NT2/D1 (cell line): ENCODE results near the gene ANLN.
"Not testable (repeated sequence)": the region's sequence is repeated elsewhere in the genome, so short reads cannot be mapped to it uniquely, and the experiment has no call there.

Experiments used
- DNase-seq: peaks from one replicate; pipeline ENCODE4 v3.0.0-alpha.2; 2011; ENCODE audit warnings: low read depth, low spot score
- H3K27me3 ChIP-seq: 2 replicates; pipeline ENCODE4 v1.6.0; 2011; ENCODE audit warnings: mild to moderate bottlenecking; ENCODE audit not compliant: insufficient read length, insufficient read depth
- H3K36me3 ChIP-seq: 2 replicates; pipeline ENCODE4 v1.6.1; 2011; ENCODE audit warnings: mild to moderate bottlenecking, low read length, mixed read lengths; ENCODE audit not compliant: insufficient read depth, insufficient read length
- H3K4me1 ChIP-seq: 2 replicates; pipeline ENCODE4 v1.5.1; 2011; ENCODE audit not compliant: insufficient read depth, insufficient read length
- H3K4me3 ChIP-seq: 2 replicates; pipeline ENCODE4 v1.5.1; 2011; ENCODE audit warnings: low read depth; ENCODE audit not compliant: insufficient read length
- H3K9ac ChIP-seq: 2 replicates; pipeline ENCODE4 v1.6.0; 2011; ENCODE audit warnings: low read depth; ENCODE audit not compliant: insufficient read length
- H3K9me3 ChIP-seq: 2 replicates; pipeline ENCODE4 v1.5.1; 2011; ENCODE audit warnings: mild to moderate bottlenecking, low read length; ENCODE audit not compliant: insufficient read depth
- SUZ12 ChIP-seq: IDR thresholded peaks from 2 replicates; pipeline ENCODE4 v1.6.1; 2011; ENCODE audit not compliant: insufficient read length, insufficient read depth; ENCODE audit errors: extremely low read depth
- YY1 ChIP-seq: IDR thresholded peaks from 2 replicates; pipeline ENCODE4 v1.6.1; 2011; ENCODE audit not compliant: insufficient read length, insufficient read depth
- ZNF274 ChIP-seq: IDR thresholded peaks from 2 replicates; pipeline ENCODE4 v1.6.1; 2011; ENCODE audit warnings: mild to moderate bottlenecking, low read depth, low read length

Gene ANLN

DNA sequence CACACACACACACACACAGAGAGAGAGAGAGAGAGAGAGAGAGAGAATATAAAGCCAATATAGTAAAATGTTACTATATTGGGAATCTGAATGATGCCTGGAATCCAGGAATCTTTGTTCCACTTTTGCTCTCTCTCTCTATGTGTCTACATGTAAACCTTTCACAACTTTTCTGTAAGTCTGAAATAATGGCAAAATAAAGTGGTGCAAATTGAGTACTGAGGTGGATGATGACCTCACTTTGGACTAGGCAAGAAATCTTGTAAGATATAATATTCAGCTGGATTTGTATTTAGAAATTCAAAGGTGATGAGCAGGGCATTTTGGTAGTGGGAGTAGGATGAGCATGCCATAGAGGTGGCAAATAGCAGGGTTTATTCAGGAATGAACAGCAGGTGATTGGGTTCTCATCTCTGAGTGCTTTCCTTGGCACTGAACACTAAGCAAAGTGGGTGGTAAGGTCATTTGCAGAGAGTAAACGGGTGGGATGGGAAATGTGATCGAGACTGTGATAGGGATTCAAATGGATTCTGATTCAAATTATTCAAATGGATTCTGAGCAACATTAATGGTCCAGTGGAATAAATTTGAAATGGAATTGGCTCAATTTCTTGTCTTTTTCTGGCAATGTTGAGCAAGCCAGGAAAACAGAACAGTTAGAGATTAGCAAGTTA is 9.7 kb upstream of the ANLN start:
- TF ChIP-seq YY1 (no peak), ZNF274 (no peak)
- Histone ChIP-seq H3K4me3 (no peak overlapping the region), H3K36me3 (no peaks in the 10 kb centered on the region), H3K9ac (no peak overlapping the region), H3K27me3 (no peaks in the 10 kb centered on the region), H3K4me1 (no peaks in the 10 kb centered on the region), H3K9me3 (peaks cover 17% of the 10 kb centered on the region)
- DNase-seq: no peak

GRCh38 chr7:36381056-36381455 is 8.6 kb upstream of the ANLN start:
- H3K9me3 ChIP-seq: peaks cover 17% of the 10 kb centered on the region
- no peaks in the 10 kb centered on the region for H3K36me3 ChIP-seq
- DNase-seq: no peak
- H3K27me3 ChIP-seq: no peaks in the 10 kb centered on the region
- no peaks in the 10 kb centered on the region for H3K4me1 ChIP-seq
- H3K4me3 ChIP-seq: no peak overlapping the region
- no peak overlapping the region for H3K9ac ChIP-seq
- TF ChIP-seq SUZ12 (no peak), YY1 (no peak), ZNF274 (no peak)

DNA sequence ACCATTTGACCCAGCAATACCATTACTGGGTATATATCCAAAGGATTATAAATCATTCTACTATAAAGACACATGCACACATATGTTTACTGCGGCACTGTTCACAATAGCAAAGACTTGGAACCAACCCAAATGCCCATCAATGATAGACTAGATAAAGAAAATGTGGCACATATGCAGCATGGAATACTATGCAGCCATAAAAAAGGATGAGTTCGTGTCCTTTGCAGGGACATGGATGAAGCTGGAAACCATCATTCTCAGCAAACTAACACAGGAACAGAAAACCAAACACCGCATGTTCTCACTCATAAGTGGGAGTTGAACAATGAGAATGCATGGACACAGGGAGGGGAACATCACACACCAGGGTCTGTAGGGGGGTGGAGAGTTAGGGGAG is 6.4 kb upstream of the ANLN start:
- H3K4me3 ChIP-seq, H3K9ac ChIP-seq, H3K27me3 ChIP-seq, H3K36me3 ChIP-seq, H3K4me1 ChIP-seq, DNase-seq: not testable (repeated sequence)
- H3K9me3 ChIP-seq: peaks cover 17% of the 10 kb centered on the region

DNA sequence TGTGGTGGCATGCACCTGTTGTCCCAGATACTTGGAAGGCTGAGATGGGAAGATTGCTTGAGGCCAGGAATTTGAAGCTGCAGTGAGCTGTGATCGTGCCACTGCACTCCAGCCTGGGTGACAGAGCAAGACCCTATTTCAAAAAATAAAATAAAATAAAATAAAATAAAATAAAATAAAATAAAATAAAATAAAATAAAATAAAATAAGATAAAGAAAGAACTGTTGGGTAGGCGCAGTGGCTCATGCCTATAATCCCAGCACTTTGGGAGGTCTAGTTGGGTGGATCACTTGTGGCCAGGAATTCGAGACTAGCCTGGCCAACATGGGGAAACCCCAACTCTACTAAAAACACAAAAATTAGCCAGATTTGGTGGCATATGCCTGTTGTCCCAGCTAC is 4.0 kb upstream of the ANLN start:
- H3K27me3 ChIP-seq, H3K36me3 ChIP-seq, H3K4me1 ChIP-seq, H3K9me3 ChIP-seq, DNase-seq, H3K9ac ChIP-seq, H3K4me3 ChIP-seq: not testable (repeated sequence)

GRCh38 chr7:36387435-36388231 is 2.0 kb upstream of the ANLN start:
- no peak for DNase-seq
- H3K9ac ChIP-seq: no peak overlapping the region
- H3K4me1 ChIP-seq: no peaks in the 10 kb centered on the region
- H3K4me3 ChIP-seq: no peak overlapping the region
- no peak for TF ChIP-seq ZNF274
- TF ChIP-seq YY1: no peak
- TF ChIP-seq SUZ12: no peak
- H3K9me3 ChIP-seq: no peaks in the 10 kb centered on the region
- H3K27me3 ChIP-seq: no peaks in the 10 kb centered on the region
- H3K36me3 ChIP-seq: no peaks in the 10 kb centered on the region

DNA sequence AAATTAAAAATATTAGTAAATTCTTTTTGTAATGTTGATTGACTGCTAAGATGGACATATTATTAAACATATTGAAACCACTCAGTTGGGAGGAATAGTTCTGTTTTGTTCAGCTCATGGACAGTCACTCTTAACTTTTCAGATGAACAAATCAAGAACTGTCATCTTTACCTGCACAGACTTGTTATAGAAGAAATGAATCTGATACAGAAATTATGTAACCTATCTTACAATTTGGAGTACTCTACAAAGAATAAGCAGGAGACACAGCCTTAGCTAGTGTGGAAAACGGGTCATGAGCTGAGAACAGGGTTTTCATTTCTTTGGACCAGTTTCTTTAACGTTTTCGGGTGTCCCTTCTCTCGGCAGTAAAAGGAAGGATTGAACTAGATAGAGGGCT is 1.2 kb upstream of the ANLN start:
- H3K9ac ChIP-seq: no peak overlapping the region
- peaks cover 3% of the 10 kb centered on the region for H3K36me3 ChIP-seq
- no peaks in the 10 kb centered on the region for H3K9me3 ChIP-seq

GRCh38 chr7:36390199-36391090 is 783 bp downstream of the ANLN start:
- H3K9ac ChIP-seq: peak overlapping the region; percentile 94
- no peaks in the 10 kb centered on the region for H3K4me1 ChIP-seq
- no peaks in the 10 kb centered on the region for H3K27me3 ChIP-seq
- TF ChIP-seq ZNF274 (no peak), SUZ12 (no peak), YY1 (no peak)
- H3K36me3 ChIP-seq: peaks cover 16% of the 10 kb centered on the region
- peak overlapping the region; percentile 98 for H3K4me3 ChIP-seq
- peaks cover 19% of the 10 kb centered on the region for H3K9me3 ChIP-seq
- DNase-seq: peak; percentile 85

More for the DNA sequence above, 1.2 kb upstream of the ANLN start:
- TF ChIP-seq YY1 (no peak), SUZ12 (no peak), ZNF274 (no peak)
- H3K27me3 ChIP-seq: no peaks in the 10 kb centered on the region
- DNase-seq: no peak
- no peaks in the 10 kb centered on the region for H3K4me1 ChIP-seq
- H3K4me3 ChIP-seq: no peak overlapping the region
